Measurements from ENCODE around the gene CDH23. TPM values are rescaled to one million over a fixed set of nuclear protein-coding genes. Genes with fewer than 3 reads are reported as not detected.

The CDH23 gene
- polyA plus RNA-seq, 1 experiment: 0.01 TPM

DNA sequence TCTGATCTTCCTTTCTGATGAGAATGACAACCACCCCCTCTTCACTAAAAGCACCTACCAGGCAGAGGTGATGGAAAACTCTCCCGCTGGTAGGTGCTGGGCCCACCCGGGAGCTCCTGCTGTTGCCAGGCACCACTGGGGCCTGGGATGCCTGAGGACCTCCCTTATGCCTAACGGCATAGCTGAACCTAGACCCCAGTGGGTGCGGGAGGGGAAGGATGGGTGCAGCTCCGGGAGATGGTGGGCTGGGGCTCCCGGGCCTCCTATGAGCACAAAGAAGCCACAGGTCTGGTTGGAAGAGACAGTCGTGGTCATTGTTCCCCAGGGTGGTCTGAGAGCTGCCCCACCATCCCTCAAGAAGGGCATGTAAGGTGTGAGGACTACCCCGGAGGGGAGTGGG, 392.2 kb downstream of the CDH23 start:
- no peak for DNase-seq (ENCODE audit: low read depth, low spot score)
- TF ChIP-seq, protein P1, sequence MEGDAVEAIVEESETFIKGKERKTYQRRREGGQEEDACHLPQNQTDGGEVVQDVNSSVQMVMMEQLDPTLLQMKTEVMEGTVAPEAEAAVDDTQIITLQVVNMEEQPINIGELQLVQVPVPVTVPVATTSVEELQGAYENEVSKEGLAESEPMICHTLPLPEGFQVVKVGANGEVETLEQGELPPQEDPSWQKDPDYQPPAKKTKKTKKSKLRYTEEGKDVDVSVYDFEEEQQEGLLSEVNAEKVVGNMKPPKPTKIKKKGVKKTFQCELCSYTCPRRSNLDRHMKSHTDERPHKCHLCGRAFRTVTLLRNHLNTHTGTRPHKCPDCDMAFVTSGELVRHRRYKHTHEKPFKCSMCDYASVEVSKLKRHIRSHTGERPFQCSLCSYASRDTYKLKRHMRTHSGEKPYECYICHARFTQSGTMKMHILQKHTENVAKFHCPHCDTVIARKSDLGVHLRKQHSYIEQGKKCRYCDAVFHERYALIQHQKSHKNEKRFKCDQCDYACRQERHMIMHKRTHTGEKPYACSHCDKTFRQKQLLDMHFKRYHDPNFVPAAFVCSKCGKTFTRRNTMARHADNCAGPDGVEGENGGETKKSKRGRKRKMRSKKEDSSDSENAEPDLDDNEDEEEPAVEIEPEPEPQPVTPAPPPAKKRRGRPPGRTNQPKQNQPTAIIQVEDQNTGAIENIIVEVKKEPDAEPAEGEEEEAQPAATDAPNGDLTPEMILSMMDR (IDR thresholded peaks at IDR 0.05; ENCODE audit: low read depth, low read length): no peak
- ChIA-PET CTCF (no interaction called here), POLR2A (no interaction called here)
- Histone ChIP-seq H3K4me3 (ENCODE audit: low read depth, low read length) (no peak overlapping the region), H3K9me3 (ENCODE audit: control insufficient read depth, insufficient read depth, low read length) (no peaks in the 10 kb centered on the region), H3K27ac (ENCODE audit: low read depth, low read length) (no peak overlapping the region), H3K27me3 (ENCODE audit: control insufficient read depth, insufficient read depth, low read length) (peaks cover 14% of the 10 kb centered on the region)

DNA sequence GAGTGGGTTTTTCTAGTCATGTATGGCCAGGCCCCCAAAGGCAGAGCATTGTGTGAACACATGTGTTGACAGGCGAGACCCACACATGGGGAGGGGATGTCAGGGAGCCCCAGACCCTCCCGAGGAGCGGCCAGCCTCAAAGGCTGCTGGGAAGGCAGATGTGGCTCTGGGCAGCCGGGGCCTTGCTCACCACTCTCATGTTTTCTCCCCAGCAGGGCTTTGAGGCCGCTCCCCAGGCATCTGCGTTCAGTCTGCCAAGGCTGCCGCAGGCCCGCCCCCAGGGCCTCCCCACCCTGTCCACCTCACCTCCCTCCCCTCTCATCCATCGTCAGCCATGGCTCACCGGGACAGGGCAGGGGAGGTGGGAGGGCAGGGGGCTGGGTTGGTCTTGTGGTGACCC, 393.2 kb downstream of the CDH23 start:
- DNase-seq (ENCODE audit: low read depth, low spot score): no peak
- Histone ChIP-seq H3K9me3 (ENCODE audit: control insufficient read depth, insufficient read depth, low read length) (no peaks in the 10 kb centered on the region), H3K4me3 (ENCODE audit: low read depth, low read length) (no peak overlapping the region), H3K27me3 (ENCODE audit: control insufficient read depth, insufficient read depth, low read length) (peaks cover 14% of the 10 kb centered on the region), H3K27ac (ENCODE audit: low read depth, low read length) (no peak overlapping the region)
- POLR2A ChIA-PET: no interaction called here
- TF ChIP-seq, protein P1 (IDR thresholded peaks at IDR 0.05; ENCODE audit: low read depth, low read length): no peak
- CTCF ChIA-PET: no interaction called here

DNA sequence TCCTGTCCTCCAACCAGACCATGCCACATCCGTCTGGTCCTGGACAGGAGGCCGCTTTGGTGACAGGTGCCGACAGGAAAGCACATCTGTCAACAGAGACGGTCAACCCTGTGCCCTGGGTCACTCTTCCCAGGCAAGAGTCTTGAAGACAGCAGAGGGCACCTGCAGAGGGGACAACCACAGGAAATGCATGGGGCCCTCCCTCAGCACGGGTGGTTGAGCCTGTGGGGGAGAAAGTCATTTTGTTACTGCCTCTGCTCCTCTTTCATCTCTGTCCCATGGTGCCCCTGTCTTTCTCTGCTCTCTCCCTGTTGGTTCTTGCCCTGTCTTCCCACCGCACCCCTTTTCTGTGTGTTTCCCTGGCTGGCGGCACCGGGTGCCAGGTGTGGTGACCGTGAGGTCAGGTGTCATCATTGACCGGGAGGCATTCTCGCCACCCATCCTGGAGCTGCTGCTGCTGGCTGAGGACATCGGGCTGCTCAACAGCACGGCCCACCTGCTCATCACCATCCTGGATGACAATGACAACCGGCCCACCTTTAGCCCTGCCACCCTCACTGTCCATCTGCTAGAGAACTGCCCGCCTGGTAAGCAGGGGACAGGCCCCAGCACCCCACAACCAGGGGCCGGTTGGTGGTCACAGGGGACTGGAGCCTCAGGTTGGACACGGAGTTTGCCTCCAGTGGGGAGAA, 394.2 kb downstream of the CDH23 start:
- ChIA-PET POLR2A (no interaction called here), CTCF (no interaction called here)
- Histone ChIP-seq H3K9me3 (ENCODE audit: control insufficient read depth, insufficient read depth, low read length) (no peaks in the 10 kb centered on the region), H3K4me3 (ENCODE audit: low read depth, low read length) (no peak overlapping the region), H3K27me3 (ENCODE audit: control insufficient read depth, insufficient read depth, low read length) (peaks cover 7% of the 10 kb centered on the region), H3K27ac (ENCODE audit: low read depth, low read length) (no peak overlapping the region)
- DNase-seq (ENCODE audit: low read depth, low spot score): no peak
- TF ChIP-seq, protein P1 (IDR thresholded peaks at IDR 0.05; ENCODE audit: low read depth, low read length): no peak

DNA sequence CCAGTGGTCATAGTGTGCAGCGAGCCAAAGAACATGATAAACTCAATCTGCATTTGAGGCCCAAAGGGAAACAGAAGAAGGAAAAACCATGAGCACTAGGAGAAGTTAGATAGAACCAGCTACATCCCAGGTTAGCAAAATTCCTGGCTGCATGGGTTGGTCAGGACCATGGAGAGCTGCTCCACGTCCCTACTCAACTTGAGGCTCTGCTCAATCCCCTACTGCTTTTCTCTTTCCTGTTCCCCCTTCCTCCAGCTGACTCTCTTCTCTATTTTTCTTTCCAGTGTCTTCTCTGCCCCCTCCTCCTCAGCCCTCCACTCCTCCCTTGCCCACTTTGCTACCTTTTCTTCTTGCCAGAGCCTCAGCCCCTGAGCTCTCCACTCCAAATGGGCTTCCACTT, 398.5 kb downstream of the CDH23 start:
- no peak overlapping the region for H3K4me3 ChIP-seq (ENCODE audit: low read depth, low read length)
- ChIA-PET CTCF (interaction anchor here (0.7 kb wide), 1 partner anchor 18 kb away, joined by 4 read pairs; no protein-coding TSS in a partner anchor), POLR2A (no interaction called here)
- H3K27me3 ChIP-seq (ENCODE audit: control insufficient read depth, insufficient read depth, low read length): peaks cover 9% of the 10 kb centered on the region
- no peak overlapping the region for H3K27ac ChIP-seq (ENCODE audit: low read depth, low read length)
- TF ChIP-seq, protein P1 (IDR thresholded peaks at IDR 0.05; ENCODE audit: low read depth, low read length): no peak
- H3K9me3 ChIP-seq (ENCODE audit: control insufficient read depth, insufficient read depth, low read length): no peaks in the 10 kb centered on the region; the same call in 1 of the 2 replicates
- DNase-seq (ENCODE audit: low read depth, low spot score): no peak

DNA sequence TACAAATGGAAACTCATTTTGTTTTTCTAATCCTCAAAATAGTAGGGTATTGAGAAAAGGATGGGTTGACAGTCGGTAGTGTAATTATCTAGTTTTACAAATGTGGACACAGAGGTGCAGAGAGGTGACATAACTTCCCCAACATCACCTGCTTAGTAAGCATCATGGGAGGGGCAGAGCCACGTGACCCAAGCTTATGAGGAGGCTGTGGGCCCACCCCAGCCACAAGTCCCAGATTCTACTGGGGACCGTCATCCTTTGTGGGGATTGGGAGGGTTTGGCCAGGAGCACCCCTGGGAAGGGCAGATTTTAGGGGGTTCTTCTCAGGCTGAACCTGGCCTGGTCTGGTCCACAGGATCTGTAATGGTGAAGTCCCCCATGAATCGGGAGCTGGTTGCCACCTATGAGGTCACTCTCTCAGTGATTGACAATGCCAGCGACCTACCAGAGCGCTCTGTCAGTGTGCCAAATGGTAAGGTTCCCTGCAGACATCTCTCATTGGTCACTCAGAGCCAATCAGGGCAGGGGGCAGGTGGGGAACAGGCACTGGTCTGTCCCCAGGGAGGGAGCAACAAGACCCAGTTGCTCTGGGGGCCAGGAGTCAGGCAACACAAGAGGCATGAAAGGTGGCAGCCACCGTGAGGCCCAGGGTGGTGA, 400.2 kb downstream of the CDH23 start:
- ChIA-PET POLR2A (no interaction called here), CTCF (interaction anchor here (1.2 kb wide), 1 partner anchor 23 kb away, joined by 3 read pairs; the partner anchor contains the start of gene VSIR)
- no peak overlapping the region for H3K27ac ChIP-seq (ENCODE audit: low read depth, low read length)
- no peak for DNase-seq (ENCODE audit: low read depth, low spot score)
- TF ChIP-seq, protein P1 (IDR thresholded peaks at IDR 0.05; ENCODE audit: low read depth, low read length): no peak
- H3K4me3 ChIP-seq (ENCODE audit: low read depth, low read length): no peak overlapping the region
- H3K9me3 ChIP-seq (ENCODE audit: control insufficient read depth, insufficient read depth, low read length): no peaks in the 10 kb centered on the region; the same call in 1 of the 2 replicates
- peaks cover 6% of the 10 kb centered on the region for H3K27me3 ChIP-seq (ENCODE audit: control insufficient read depth, insufficient read depth, low read length)
